ENCODE results near the gene ESAM.

DNA sequence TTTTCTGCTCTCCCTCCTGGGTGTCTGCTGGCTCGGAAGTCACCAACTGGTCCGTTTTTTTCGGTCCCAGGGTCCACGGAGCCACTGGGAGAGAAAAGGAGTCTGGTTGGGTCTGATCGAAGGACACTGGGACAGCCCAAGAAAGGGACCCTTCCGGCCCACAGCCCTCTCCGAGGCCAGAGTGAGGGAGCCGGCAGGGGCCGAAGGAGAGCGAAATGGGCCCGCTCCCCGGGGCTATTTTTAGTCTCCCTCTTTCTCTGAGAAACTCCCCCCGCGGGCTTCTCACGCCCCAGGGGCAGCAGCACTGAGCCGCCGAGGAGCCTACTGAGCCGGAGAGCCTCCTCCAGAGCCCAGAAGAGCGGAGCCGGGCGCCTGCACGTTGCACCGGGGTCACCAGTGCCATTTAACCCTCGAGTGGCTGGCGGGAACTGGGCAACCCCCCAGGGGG is 1.9 kb downstream of the ESAM start:
- TF ChIP-seq, protein P1, sequence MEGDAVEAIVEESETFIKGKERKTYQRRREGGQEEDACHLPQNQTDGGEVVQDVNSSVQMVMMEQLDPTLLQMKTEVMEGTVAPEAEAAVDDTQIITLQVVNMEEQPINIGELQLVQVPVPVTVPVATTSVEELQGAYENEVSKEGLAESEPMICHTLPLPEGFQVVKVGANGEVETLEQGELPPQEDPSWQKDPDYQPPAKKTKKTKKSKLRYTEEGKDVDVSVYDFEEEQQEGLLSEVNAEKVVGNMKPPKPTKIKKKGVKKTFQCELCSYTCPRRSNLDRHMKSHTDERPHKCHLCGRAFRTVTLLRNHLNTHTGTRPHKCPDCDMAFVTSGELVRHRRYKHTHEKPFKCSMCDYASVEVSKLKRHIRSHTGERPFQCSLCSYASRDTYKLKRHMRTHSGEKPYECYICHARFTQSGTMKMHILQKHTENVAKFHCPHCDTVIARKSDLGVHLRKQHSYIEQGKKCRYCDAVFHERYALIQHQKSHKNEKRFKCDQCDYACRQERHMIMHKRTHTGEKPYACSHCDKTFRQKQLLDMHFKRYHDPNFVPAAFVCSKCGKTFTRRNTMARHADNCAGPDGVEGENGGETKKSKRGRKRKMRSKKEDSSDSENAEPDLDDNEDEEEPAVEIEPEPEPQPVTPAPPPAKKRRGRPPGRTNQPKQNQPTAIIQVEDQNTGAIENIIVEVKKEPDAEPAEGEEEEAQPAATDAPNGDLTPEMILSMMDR (IDR thresholded peaks at IDR 0.05) = no peak
- TF ChIP-seq EZH2 (IDR thresholded peaks at IDR 0.05) = peak; percentile 33

All from neural progenitor cell (in vitro differentiated cells).